Measurements from ENCODE around the gene NR6A1.

Gene NR6A1

DNA sequence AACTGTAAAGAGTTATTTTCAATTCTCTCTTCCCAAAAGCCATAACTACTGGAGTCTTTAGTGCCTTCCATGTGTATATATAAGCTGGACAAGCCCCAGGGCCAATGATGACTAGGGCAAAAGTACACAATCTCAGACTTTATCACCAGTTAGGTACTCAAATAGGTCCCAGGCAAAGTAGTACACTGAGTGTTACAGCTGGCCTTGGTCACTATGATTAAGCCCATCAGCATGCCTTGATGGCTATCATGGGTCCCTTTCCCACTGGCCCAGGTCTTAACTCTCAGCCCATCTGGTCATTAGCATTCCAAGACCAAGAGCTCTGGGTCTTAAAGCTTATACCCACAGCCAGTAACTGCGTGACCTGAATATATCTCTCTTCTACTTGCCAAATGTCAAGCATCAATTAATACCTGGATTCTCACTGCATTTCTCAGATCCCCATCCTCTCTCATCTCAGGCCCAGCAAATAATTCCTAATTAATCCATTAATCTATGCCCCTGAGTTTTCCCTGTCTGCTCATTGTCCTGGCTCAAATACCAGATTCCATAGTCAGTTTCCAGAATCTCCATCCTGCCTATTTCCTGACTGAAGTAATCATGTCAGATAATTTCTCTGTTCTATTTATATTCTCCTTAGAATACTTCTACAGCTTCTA lies 62.3 kb downstream of the NR6A1 start:
- H3K27ac ChIP-seq, result no peak overlapping the region
- TF ChIP-seq, protein P1, sequence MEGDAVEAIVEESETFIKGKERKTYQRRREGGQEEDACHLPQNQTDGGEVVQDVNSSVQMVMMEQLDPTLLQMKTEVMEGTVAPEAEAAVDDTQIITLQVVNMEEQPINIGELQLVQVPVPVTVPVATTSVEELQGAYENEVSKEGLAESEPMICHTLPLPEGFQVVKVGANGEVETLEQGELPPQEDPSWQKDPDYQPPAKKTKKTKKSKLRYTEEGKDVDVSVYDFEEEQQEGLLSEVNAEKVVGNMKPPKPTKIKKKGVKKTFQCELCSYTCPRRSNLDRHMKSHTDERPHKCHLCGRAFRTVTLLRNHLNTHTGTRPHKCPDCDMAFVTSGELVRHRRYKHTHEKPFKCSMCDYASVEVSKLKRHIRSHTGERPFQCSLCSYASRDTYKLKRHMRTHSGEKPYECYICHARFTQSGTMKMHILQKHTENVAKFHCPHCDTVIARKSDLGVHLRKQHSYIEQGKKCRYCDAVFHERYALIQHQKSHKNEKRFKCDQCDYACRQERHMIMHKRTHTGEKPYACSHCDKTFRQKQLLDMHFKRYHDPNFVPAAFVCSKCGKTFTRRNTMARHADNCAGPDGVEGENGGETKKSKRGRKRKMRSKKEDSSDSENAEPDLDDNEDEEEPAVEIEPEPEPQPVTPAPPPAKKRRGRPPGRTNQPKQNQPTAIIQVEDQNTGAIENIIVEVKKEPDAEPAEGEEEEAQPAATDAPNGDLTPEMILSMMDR (IDR thresholded peaks at IDR 0.05), result no peak

DNA sequence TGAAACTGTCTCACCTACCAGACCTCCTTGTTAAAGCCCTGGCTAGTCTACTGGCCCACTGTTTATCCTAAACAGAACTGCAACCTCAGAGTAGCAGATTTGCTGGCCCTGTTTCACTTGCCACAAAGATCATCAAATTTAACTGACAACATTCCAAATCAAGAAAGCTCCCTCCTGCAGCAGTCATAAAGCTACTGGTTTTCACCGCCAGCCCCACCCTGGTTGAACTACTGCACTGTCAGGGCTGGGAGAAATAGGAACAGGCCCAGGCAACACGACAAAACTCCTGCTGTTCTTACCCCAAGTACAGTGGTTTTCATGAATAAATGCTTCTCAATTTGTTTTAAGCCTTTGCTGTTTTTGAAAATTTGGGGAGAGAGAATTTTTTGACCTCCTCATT lies 63.0 kb downstream of the NR6A1 start:
- no peak overlapping the region for H3K27ac ChIP-seq
- TF ChIP-seq, protein P1 (IDR thresholded peaks at IDR 0.05), result no peak
- no peak for TF ChIP-seq ZFX (IDR thresholded peaks at IDR 0.05; ENCODE audit: borderline replicate concordance)

DNA sequence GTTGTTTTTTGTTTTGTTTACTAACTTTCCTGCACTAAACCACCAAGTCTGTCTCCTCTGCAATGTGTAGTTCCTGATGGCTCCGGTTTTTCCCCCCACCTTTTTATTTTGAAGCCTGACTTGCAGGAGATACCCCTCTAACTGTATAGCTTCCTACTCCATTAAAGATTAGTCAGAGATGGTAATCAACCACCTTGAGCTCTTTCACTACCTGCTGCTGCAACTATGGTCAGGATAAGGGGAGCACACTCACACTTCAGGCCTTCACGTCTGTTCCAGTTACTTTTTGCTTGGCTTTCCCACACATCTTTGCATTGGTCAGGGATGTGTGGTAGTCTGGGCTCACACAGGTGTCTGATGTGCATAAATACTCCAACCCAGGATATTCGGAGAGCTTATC lies 63.4 kb downstream of the NR6A1 start:
- H3K27ac ChIP-seq, result no peak overlapping the region

DNA sequence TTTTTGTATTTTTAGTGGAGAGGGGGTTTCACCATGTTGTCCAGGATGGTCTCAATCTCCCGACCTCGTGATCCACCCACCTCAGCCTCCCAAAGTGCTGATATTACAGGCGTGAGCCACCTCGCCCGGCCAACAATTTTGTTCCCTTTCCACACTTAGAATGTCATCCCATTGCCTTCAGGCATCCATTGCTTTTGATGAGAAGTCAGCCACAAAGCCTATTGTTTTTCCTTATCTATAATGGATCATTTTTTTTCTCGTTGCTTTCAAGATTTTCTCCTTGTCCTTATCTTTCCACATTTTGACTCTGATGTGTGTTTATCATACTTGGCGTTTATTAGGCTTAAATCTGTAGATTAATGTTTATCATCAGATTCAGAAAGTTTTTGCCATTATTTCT lies 64.4 kb downstream of the NR6A1 start:
- no peak for TF ChIP-seq ZFX (IDR thresholded peaks at IDR 0.05; ENCODE audit: borderline replicate concordance)
- TF ChIP-seq, protein P1 (IDR thresholded peaks at IDR 0.05), result no peak
- H3K27ac ChIP-seq, result no peak overlapping the region

More for the DNA sequence above, 63.4 kb downstream of the NR6A1 start:
- TF ChIP-seq ZFX (IDR thresholded peaks at IDR 0.05; ENCODE audit: borderline replicate concordance), result no peak
- TF ChIP-seq, protein P1 (IDR thresholded peaks at IDR 0.05), result no peak

DNA sequence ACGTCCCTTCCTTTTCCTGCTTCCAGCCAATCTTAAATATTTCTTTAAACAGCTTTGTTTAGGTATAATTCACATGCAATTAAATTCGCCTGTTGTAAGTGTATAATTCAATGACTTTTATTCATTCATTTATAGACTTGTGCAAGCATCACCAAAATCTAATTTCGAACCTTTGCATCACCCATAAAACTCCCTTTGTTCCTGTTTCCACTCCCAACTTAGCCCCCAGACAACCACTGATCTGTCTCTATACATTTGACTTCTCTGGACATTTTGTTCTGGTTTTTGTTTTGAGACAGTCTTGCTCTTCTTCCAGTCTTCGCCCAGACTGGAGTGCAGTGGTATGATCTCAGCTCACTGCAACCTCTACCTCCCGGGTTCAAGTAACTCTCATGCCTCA lies 71.5 kb downstream of the NR6A1 start:
- H3K27ac ChIP-seq, result no peak overlapping the region
- no peak for TF ChIP-seq ZFX (IDR thresholded peaks at IDR 0.05; ENCODE audit: borderline replicate concordance)
- TF ChIP-seq, protein P1 (IDR thresholded peaks at IDR 0.05), result no peak

DNA sequence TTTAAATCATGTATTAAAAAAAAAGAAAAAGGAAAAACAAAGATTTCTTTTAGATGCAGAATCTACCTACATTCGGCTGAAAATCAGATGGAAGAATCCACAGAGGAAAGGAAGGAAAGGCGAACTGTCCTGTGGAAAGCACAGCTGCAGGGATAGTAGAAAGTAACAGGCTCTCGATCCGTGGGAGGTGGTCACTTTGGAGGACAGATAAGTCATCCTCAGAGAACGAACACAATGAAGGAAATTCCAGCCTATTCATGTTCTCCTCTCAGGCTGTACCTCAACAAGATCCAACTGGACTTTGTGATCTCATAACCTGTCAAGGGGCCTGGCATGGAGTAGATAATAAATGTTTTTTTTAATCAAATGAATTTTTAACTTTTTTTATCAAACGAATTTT lies 72.8 kb downstream of the NR6A1 start:
- H3K27ac ChIP-seq, result no peak overlapping the region
- TF ChIP-seq, protein P1 (IDR thresholded peaks at IDR 0.05), result no peak
- TF ChIP-seq ZFX (IDR thresholded peaks at IDR 0.05; ENCODE audit: borderline replicate concordance), result no peak

DNA sequence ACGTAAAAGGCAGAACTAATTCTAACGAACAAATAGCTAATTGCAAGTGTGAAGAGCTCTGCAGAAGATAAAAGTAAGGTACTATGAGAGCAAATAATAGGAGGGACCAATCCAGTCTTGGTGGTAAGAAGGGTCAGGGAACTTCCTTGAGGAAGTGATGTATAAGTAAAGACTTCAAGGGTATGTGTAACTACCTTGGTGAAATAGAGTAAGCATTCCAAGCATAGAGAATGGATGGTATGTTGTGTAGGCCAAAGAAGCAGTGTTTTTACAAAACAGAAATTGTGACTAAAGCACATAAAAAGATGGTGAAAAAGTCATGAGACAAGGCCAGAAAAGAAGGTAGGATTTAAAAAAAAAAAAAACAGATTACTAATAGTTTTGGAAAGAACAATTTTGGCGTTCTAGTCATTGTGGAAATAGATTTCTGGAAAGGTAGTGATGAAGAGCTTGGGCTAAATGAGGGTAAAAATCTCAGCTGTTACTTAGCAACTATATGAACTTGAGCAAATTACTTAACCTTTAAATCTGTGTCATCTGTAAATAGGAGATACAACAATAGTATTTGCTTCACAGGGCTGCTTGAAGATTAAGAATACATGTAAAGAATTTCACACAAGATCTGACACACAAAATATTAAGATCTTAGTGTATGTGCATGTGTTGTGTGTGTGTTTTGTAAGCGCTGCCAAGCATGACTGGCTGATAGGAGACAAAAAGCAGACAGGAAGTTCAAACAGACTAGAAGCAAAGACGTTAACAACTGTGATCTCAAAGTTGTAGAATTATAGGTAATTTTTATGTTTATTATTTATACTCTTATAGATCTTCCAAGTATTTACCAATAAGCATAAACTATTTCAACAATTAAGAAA lies 73.5 kb downstream of the NR6A1 start:
- TF ChIP-seq, protein P1 (IDR thresholded peaks at IDR 0.05), result no peak
- no peak for TF ChIP-seq ZFX (IDR thresholded peaks at IDR 0.05; ENCODE audit: borderline replicate concordance)
- H3K27ac ChIP-seq, result no peak overlapping the region

All from 22Rv1 (cell line).